ENCODE measurements around the gene RNF146. TPM values are rescaled to one million over a fixed set of nuclear protein-coding genes. Genes with fewer than 3 reads are reported as not detected.
"Not testable (repeated sequence)": the region's sequence is repeated elsewhere in the genome, so short reads cannot be mapped to it uniquely, and the experiment has no call there.

RNF146 gene
- 32.3 and 46.8 TPM in 2 replicates for total RNA-seq (ENCODE audit: low replicate concordance)
- long read RNA-seq, transcript RNF146-203 (3 exons, 2,369 nt): major isoform, 29 of 90 reads
- long read RNA-seq, transcript RNF146-204 (4 exons, 884 nt): minor isoform, 11 of 90 reads
- long read RNA-seq, transcript RNF146-213 (3 exons, 2,070 nt): minor isoform, 9 of 90 reads
- long read RNA-seq, transcript RNF146-202 (4 exons, 2,267 nt): minor isoform, 23 of 90 reads
- long read RNA-seq, partial matches to known transcripts: 1 of 90 reads
- long read RNA-seq, other reads (novel, unspliced or antisense): 10 of 90 reads

GRCh38 chr6:127266178-127266891, at the start of gene RNF146:
RNF146 (plus strand) TSS chr6:127266864; CDS start chr6:127280339, 13,475 bp downstream.
- DNase-seq (ENCODE audit: extremely low spot score, unreplicated experiment): no peak
- Mint-ChIP-seq H3K9me3 (no peaks in the 10 kb centered on the region), H3K4me1 (ENCODE audit: unreplicated experiment) (peaks cover 19% of the 10 kb centered on the region), H3K36me3 (peaks cover 4% of the 10 kb centered on the region), H3K4me3 (peak within 1 kb of the TSS; percentile 98), H3K27me3 (peaks cover 3% of the 10 kb centered on the region), H3K27ac (peak within 1 kb of the TSS; percentile 98)
- TF ChIP-seq, protein P1, sequence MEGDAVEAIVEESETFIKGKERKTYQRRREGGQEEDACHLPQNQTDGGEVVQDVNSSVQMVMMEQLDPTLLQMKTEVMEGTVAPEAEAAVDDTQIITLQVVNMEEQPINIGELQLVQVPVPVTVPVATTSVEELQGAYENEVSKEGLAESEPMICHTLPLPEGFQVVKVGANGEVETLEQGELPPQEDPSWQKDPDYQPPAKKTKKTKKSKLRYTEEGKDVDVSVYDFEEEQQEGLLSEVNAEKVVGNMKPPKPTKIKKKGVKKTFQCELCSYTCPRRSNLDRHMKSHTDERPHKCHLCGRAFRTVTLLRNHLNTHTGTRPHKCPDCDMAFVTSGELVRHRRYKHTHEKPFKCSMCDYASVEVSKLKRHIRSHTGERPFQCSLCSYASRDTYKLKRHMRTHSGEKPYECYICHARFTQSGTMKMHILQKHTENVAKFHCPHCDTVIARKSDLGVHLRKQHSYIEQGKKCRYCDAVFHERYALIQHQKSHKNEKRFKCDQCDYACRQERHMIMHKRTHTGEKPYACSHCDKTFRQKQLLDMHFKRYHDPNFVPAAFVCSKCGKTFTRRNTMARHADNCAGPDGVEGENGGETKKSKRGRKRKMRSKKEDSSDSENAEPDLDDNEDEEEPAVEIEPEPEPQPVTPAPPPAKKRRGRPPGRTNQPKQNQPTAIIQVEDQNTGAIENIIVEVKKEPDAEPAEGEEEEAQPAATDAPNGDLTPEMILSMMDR (conservative IDR thresholded peaks at IDR 0.05): peak; percentile 80

DNA sequence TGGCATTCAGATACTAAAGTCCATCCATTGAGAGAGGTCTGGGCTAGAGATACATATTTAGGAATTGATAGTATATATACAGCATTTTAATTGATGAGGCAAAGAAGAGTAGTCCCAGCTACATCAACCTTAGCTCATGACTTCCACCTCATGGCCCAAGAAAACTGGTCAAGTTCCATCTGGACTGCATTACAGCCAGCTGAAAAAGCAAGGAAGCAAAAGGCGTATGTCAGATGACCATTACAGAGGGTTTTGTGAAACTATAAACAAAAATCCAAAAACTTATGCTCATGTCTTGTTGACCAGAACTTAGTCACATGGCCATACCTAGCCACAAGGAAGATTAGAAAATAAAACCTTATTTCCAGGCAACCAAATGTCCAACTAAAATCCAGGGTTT, 46.8 kb upstream of the RNF146 start:
- H3K27me3 Mint-ChIP-seq: peaks cover 3% of the 10 kb centered on the region

GRCh38 chr6:127221201-127221600, 45.5 kb upstream of the RNF146 start:
- H3K27ac Mint-ChIP-seq: no peak overlapping the region
- H3K4me1 Mint-ChIP-seq (ENCODE audit: unreplicated experiment): no peaks in the 10 kb centered on the region
- TF ChIP-seq, protein P1 (conservative IDR thresholded peaks at IDR 0.05): no peak
- H3K27me3 Mint-ChIP-seq: peaks cover 3% of the 10 kb centered on the region
- DNase-seq (ENCODE audit: extremely low spot score, unreplicated experiment): no peak
- no peak overlapping the region for H3K4me3 Mint-ChIP-seq
- no peaks in the 10 kb centered on the region for H3K9me3 Mint-ChIP-seq
- H3K36me3 Mint-ChIP-seq: no peaks in the 10 kb centered on the region

More for the DNA sequence above, 46.8 kb upstream of the RNF146 start:
- no peak for DNase-seq (ENCODE audit: extremely low spot score, unreplicated experiment)
- no peaks in the 10 kb centered on the region for H3K4me1 Mint-ChIP-seq (ENCODE audit: unreplicated experiment)
- H3K9me3 Mint-ChIP-seq: no peaks in the 10 kb centered on the region
- H3K36me3 Mint-ChIP-seq: no peaks in the 10 kb centered on the region
- TF ChIP-seq, protein P1 (conservative IDR thresholded peaks at IDR 0.05): no peak
- no peak overlapping the region for H3K4me3 Mint-ChIP-seq
- no peak overlapping the region for H3K27ac Mint-ChIP-seq

- no peaks in the 10 kb centered on the region for H3K36me3 Mint-ChIP-seq
- no peaks in the 10 kb centered on the region for H3K4me1 Mint-ChIP-seq (ENCODE audit: unreplicated experiment)
- H3K27ac Mint-ChIP-seq: no peak overlapping the region
- no peak for DNase-seq (ENCODE audit: extremely low spot score, unreplicated experiment)
- H3K4me3 Mint-ChIP-seq: no peak overlapping the region
- no peaks in the 10 kb centered on the region for H3K9me3 Mint-ChIP-seq
- TF ChIP-seq, protein P1 (conservative IDR thresholded peaks at IDR 0.05): no peak
- H3K27me3 Mint-ChIP-seq: peaks cover 3% of the 10 kb centered on the region
Observed at GRCh38 chr6:127222418-127222817, 44.2 kb upstream of the RNF146 start.

- no peaks in the 10 kb centered on the region for H3K36me3 Mint-ChIP-seq
- H3K27me3 Mint-ChIP-seq: peaks cover 3% of the 10 kb centered on the region
- no peaks in the 10 kb centered on the region for H3K4me1 Mint-ChIP-seq (ENCODE audit: unreplicated experiment)
- no peak overlapping the region for H3K27ac Mint-ChIP-seq
- TF ChIP-seq, protein P1 (conservative IDR thresholded peaks at IDR 0.05): no peak
- DNase-seq (ENCODE audit: extremely low spot score, unreplicated experiment): no peak
- peaks cover 2% of the 10 kb centered on the region for H3K9me3 Mint-ChIP-seq
- no peak overlapping the region for H3K4me3 Mint-ChIP-seq
Observed at GRCh38 chr6:127225497-127225896, 41.2 kb upstream of the RNF146 start.

DNA sequence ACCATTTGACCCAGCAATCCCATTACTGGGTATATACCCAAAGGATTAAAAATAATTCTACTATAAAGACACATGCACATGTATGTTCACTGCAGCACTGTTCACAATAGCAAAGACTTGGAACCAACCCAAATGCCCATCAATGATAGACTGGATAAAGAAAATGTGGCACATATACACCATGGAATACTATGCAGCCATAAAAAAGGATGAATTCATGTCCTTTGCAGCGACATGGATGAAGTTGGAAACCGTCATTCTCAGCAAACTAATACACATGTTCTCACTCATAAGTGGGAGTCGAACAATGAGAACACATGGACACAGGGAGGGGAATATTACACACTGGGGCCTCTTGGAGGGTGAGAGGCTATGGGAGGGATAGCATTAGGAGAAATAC, 32.8 kb upstream of the RNF146 start:
- H3K4me3 Mint-ChIP-seq, H3K27ac Mint-ChIP-seq: not testable (repeated sequence)

More for the DNA sequence above, 32.8 kb upstream of the RNF146 start:
- not testable (repeated sequence) for H3K27me3 Mint-ChIP-seq; H3K36me3 Mint-ChIP-seq; DNase-seq (ENCODE audit: extremely low spot score, unreplicated experiment); H3K4me1 Mint-ChIP-seq (ENCODE audit: unreplicated experiment)
- H3K9me3 Mint-ChIP-seq: peaks cover 12% of the 10 kb centered on the region

All from type B pancreatic cell (in vitro differentiated cells).